ENCODE measurements around the gene L1CAM. TPM values are rescaled to one million over a fixed set of nuclear protein-coding genes. Genes with fewer than 3 reads are reported as not detected.

The L1CAM gene
- 2.9 and 8.6 TPM in 2 replicates for total RNA-seq

GRCh38 chrX:153885968-153886903, at the start of gene L1CAM:
TSS of gene L1CAM (minus strand) at chrX:153886173. CDS start at chrX:153875836, 10,337 bp downstream.

GRCh38 chrX:153934762-153935325, 48.9 kb upstream of the L1CAM start, which contains the start of gene NAA10:
TSS of gene NAA10 (minus strand) at chrX:153935037. CDS start at chrX:153934904, 133 bp downstream.

GRCh38 chrX:153925739-153926551, 40.0 kb upstream of the L1CAM start, which contains the start of gene ARHGAP4:
TSS of gene ARHGAP4 (minus strand) at chrX:153926264. CDS start at chrX:153926202, 62 bp downstream.

GRCh38 chrX:153903991-153904957, 18.3 kb upstream of the L1CAM start, which contains the start of gene AVPR2:
TSS of gene AVPR2 (plus strand) at chrX:153904673. CDS start at chrX:153905146, 473 bp downstream.

GRCh38 chrX:153829799-153830639, 56.0 kb downstream of the L1CAM start, which contains the start of gene PDZD4:
TSS of gene PDZD4 (minus strand) at chrX:153830544. CDS start at chrX:153830298, 246 bp downstream.

Other genes with a start within 250 kb of the L1CAM start
- 0.90 TPM in 1 of 2 replicates, not detected in the other for gene DUSP9, start 239.0 kb downstream of the L1CAM start, total RNA-seq
- 0.49 and 0.90 TPM in 2 replicates for gene PNCK, start 212.4 kb downstream of the L1CAM start, total RNA-seq
- 48.6 and 52.0 TPM in 2 replicates for gene SLC6A8, start 198.2 kb downstream of the L1CAM start, total RNA-seq
- gene BCAP31, start 161.8 kb downstream of the L1CAM start, total RNA-seq, result 170 and 172 TPM in 2 replicates
- 17.5 and 24.9 TPM in 2 replicates for gene ABCD1, start 161.3 kb downstream of the L1CAM start, total RNA-seq
- 1.3 and 6.0 TPM in 2 replicates for gene PLXNB3, start 121.9 kb downstream of the L1CAM start, total RNA-seq
- 0.72 TPM in 1 of 2 replicates, not detected in the other for gene SRPK3, start 105.1 kb downstream of the L1CAM start, total RNA-seq
- gene IDH3G, start 91.8 kb downstream of the L1CAM start, total RNA-seq, result 74.0 and 81.8 TPM in 2 replicates
- 347 and 394 TPM in 2 replicates for gene SSR4, start 91.5 kb downstream of the L1CAM start, total RNA-seq
- 1.1 and 5.5 TPM in 2 replicates for gene PDZD4, start 55.6 kb downstream of the L1CAM start, total RNA-seq
- not detected in 2 replicates for gene AVPR2, start 18.5 kb upstream of the L1CAM start, total RNA-seq
- 1.4 TPM in 1 of 2 replicates, not detected in the other for gene ARHGAP4, start 40.1 kb upstream of the L1CAM start, total RNA-seq
- gene NAA10, start 48.9 kb upstream of the L1CAM start, total RNA-seq, result 127 and 163 TPM in 2 replicates
- gene RENBP, start 58.5 kb upstream of the L1CAM start, total RNA-seq, result 0.54 and 2.3 TPM in 2 replicates
- 22.6 and 39.9 TPM in 2 replicates for gene HCFC1, start 85.6 kb upstream of the L1CAM start, total RNA-seq
- 5.2 and 7.8 TPM in 2 replicates for gene TMEM187, start 86.6 kb upstream of the L1CAM start, total RNA-seq
- gene IRAK1, start 133.7 kb upstream of the L1CAM start, total RNA-seq, result 95.0 and 131 TPM in 2 replicates
- 18.2 and 25.6 TPM in 2 replicates for gene MECP2, start 211.5 kb upstream of the L1CAM start, total RNA-seq